ENCODE results near the gene ENDOG.

GRCh38 chr9:128840524-128840923 is 22.2 kb downstream of the ENDOG start:
- no peak for TF ChIP-seq CTCF (IDR thresholded peaks at IDR 0.05)
- TF ChIP-seq POLR2A (IDR thresholded peaks at IDR 0.05), result no peak
